DMS153 (cell line): ENCODE data around the gene EVI5.

Source experiments
- DNase-seq: peaks from one replicate; lab custom pipeline; 2025; lab: John Stamatoyannopoulos, UW

EVI5 gene

DNA sequence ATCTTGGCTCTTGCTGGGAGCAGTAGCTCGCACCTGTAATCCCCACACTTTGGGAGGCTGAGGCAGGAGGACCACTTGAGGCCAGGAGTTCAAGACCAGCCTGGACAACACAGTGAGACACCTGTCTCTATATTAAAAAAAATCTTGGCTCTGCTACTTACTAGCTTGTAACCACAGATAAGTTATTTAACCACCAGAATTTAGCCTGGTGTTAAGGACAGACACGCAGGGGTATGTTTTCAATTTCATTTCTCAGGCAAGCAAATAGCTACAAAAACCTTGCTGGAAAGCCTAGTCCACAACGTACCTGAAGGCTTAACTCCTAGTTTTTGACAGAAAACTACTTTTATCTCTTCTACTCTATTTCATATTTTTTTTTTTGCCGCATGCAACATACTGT is 273.4 kb downstream of the EVI5 start:
- DNase-seq = no peak

DNA sequence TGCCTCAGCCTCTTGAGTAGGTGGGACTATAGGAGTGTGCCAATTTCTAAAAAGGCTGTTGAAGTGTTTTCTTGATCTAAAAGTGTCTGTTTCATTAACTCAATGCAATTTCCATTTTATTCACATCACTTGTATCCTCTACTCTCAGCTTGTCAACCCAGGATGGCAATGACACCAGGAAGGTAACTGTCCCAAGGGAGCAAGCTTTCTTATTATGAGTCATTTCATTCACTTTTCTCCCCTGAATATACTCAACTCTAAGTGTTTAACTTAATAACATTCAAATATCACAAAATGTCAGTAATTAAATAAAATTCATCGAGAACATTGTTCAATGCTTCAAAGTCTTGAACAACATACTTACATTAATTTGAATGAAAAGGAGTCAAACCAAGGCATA is 275.3 kb downstream of the EVI5 start:
- DNase-seq = no peak

DNA sequence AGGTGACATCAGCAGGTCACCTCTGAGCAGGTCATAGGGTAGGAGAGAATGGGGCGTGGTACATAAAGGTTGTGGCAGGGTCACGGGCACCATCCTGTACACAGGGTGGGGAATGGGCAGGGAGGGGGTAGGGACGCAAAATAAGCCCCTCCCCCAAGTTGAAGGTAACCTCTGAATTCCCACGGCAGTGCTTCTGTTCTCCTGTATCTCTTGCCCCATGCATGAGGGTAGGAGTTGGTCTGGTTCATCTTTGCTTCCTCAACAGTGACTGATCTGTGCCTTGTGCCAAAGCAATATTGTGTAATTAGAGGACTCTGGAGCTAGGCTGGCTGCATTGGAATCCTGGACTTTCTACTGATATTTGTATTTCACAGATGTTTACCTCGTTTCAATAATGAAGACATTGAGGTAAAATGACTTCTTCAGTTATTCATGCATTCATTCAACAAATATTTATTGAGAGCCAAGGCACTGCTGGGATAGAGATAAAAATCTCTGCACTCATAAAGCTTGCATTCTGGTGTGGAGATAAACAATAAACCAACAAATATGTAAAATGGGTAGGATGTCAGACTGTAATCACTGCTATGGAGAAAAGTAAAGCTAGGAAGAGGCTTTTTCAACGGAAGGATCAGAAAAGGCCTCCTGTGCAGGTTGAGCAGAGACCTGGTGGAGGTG is 279.8 kb downstream of the EVI5 start:
- DNase-seq = no peak

DNA sequence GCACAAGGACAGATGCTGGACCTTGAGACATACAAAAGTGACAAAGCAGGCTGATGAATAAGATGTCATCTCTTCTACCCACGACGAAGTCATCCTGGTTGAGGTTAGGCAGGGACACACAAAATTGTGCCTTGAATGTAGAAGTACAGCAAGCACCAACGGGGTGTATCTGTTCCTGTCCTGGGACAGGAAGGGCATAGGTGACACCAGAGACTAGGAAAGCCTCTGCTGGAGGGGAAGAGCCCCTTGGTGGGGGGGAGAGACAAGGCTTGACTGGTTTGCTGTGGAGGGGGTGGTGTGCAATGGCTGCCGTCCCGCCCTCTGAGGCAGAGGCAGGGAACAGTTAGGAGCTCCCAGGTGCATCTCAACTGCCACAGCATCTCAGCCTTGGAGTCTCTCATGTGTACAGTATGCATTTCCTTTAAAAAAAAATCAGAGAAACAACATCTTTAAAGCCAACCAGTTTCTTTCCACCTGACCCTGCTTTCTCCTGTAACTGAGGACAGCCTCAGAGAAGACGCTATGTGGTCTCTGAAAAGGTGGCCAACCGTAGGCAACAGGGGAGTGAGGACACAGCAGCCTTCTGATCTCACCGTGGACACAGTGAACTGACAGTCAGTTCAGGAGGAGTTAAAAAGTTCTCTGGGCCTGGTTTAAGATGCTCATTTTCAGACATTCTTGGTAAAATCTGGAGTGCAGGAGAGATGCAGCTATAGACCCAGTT is 280.5 kb downstream of the EVI5 start:
- DNase-seq = no peak

DNA sequence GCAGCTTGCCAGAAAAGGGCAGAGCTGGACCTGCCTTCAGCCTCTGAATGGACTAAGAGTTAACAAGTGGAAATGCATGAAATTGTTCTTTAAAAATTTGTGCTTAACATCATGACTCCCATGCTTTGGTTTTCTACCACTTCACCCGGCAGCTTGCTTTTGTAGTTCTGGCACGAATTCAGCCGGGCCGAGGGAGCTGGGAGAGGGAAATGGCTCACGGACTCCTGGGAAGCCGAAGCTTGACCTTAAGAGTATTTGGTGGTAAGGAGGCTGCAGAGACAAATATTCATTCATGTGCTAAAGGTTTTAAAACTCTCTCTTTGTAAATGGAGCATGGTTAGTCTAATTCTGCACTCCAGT is 281.0 kb downstream of the EVI5 start:
- DNase-seq = no peak

DNA sequence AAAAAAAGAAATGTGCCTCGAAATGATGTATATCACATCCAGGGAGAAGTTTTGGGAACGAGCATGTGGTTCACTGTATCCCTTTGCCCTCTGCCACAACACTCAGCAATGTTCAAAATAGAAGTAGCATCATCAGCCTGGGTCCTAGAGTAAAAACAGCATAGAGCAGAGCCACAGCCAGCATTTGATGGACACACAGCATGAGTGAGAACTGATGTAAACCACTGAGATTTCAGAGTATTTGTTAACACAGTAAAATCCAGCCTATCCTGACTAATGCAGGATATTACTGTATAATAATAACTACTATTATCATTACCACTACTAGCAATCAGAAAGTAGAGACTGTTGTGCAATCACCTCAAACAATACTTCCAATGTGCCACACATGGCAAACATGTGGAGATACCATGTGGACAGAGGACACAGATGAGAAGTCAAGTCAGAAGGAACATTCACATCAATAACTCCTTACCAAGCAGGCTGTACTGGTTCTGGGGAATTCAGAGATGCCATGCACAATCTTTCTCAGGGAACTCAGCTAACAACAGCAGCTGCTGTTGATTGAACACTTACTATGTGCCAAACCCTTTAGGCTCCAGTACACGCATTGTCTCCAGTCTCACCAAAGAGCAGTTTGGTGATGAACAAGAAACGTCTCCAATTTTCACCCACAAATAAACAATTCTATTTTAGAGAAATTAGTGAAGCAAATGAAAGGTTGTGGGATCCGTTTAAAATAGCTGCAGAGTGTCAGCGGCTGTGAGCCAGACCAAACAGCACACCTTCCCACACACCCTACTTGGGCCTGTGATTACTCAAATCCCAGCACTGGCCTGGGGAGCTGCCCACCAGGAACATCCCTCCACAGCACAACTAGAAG is 281.6 kb downstream of the EVI5 start:
- DNase-seq = no peak

DNA sequence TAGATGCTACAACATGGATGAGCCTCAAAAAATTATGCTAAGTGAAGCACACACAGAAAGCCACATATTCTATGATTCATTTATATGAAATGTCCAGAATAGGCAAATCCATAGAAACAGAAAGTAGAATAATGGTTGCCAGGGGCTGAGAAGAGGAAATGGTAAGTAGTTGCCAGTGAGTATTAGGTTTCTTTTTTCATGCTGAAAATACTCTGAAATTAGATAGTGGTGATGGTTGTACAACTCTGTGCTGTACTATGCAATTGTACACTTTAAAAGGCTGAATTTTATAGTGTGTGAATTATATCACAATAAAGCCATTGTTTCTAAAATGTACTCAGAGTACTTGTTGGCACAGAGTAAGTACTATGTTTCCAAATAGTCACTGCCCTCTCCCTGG is 282.7 kb downstream of the EVI5 start:
- DNase-seq = no peak

DNA sequence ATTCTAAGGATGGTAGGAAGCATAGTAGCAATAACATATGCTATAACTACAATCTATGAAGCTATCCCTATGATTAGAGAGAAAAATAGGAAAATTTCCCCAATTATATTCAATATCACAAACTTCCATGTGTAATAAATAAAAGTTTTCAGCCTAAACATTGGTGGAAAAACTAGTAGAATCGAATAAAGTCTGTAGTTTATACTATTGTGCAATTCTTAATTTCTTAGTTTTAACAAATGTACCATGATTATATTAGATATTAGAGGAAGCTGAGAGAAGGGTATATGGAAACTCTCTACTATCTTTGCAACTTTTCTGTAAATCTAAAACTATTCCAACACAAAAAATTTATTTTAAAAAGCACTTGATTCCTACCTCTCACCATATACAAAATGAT is 284.4 kb downstream of the EVI5 start:
- no peak for DNase-seq

DNA sequence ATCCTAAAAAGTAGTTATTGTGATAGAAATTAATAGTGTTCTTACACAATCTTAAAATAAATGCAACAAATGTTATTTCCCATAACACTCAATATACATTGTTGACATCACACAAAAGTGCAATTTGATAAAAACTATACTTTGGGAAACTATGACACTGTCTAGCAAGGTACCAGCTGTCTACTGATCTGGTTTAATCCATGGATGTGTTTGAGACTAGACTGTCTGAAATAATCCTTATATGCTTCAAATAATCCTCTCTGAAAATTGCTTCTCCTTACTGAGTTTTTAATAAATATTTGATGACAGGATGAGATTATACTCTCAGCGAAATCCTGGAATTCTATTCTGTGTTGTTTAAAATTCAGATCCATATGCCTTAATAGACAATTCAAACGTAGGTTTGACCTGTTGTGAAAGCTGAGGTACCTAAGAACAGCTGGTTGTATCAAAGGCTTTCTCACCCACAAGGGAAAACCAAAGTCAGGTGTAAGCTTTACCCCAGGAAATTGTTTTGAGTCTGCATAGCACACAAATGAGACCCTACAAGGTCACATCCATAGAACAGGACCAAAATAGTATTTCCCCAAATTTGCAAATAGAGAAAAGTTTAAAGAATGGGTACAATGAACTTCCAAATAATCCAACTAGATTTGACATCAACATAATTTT is 289.4 kb downstream of the EVI5 start:
- no peak for DNase-seq

DNA sequence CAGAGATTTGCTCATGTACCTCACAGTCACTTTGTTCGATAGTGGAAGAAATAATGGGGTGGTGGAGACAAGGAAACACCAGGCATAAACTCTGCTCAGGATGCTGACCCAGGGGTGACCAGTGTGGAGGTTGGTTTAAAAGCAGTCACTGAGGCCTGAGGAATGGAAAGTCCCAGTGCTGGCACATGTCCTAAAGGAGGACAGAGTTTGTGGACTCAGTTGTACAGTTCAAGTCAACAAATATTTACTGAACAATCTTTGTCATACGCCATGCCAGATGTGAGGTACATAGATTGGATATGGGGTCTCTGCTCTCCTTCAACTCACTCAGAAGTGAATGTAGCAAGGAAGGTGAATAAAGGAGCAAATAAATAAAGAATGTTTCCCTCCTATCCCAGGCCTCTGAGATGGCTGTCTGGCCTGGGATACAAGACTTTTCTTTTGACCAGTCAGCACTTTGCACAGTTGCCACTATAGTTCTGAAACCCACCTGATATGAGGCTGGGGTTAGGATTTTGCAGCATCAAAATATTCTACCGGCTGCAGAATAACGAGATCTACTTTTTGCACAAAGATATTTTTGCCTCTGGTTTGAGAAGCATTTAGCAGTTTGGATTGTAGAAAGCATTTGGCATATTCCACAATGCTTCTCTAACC is 290.3 kb downstream of the EVI5 start:
- no peak for DNase-seq

DNA sequence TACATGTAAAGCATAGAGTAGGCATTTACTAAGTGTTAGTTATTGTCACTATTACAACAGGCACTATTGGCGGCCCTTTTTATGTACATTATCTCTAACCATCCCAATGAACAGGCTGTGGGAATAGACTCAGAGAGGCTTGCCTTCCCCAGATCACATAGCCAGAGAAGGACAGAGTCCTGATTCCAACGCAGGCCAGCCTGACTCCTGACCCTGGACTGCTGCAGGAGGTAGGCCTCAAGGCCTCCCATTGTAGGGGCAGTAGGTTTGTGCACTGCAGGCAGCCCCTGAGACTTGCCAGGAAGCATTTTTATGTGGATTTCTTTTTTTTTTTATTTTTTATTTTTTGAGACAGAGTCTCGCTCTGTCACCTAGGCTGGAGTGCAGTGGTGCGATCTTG is 291.8 kb downstream of the EVI5 start:
- no peak for DNase-seq

DNA sequence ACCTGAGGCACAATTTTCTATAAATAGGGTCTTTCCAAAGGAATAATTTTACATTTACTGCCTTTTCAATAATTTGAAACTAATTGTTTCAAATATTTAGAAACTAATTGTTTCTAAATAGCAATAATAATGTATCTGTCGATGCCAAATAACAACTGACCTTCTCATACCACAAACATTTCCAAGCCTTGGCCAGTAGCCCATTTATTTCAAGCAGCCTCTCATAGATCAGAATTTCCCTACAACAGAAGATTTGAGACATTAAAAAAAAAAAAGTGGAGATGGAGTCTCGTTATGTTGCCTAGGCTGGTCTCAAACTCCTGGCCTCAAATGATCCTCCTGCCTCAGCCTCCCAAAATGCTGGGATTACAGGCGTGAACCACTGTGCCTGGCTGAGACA is 296.1 kb downstream of the EVI5 start:
- no peak for DNase-seq

DNA sequence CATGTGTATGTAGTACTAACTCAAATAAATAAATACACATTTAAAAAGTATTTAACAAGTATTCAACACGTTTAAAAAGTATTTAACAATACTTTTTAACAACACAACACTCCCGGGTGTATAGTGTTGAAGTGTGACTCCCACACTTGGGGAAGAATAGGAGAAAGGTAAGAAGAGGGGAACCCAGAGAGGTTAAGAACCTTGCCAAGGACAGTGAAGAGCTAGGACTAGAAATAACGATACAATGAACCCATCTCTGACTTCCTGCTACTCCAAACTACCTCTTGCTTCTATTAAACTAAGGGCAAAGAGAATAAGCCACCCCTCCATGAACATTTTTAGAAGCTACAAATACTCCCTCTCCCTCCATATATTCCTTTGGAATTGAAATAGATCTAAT is 296.5 kb downstream of the EVI5 start:
- DNase-seq = no peak

DNA sequence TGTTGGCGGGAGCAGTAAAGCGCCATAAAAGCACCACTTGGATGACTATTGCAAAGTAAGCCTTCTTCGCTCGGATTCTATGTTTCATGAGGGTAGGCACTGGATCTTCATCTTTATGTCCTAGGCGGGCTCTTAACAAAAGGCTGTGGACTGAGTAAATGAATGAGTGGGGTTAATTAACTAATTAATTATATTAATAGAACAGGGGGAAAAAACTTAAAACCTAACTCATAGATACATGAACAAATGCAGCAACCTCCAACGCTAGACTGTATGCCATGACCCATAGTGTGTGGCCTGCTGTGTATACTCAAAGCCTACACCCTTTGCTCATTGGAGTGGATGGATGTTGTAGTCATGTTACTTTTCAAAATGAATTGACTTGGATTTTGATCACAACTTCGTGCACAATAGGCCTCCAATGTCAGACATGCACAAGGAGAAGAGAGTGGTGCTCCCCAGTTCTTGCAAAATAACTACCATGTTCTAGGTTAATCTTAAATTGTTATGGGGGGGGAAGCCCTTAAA is 297.8 kb downstream of the EVI5 start:
- DNase-seq = no peak

DNA sequence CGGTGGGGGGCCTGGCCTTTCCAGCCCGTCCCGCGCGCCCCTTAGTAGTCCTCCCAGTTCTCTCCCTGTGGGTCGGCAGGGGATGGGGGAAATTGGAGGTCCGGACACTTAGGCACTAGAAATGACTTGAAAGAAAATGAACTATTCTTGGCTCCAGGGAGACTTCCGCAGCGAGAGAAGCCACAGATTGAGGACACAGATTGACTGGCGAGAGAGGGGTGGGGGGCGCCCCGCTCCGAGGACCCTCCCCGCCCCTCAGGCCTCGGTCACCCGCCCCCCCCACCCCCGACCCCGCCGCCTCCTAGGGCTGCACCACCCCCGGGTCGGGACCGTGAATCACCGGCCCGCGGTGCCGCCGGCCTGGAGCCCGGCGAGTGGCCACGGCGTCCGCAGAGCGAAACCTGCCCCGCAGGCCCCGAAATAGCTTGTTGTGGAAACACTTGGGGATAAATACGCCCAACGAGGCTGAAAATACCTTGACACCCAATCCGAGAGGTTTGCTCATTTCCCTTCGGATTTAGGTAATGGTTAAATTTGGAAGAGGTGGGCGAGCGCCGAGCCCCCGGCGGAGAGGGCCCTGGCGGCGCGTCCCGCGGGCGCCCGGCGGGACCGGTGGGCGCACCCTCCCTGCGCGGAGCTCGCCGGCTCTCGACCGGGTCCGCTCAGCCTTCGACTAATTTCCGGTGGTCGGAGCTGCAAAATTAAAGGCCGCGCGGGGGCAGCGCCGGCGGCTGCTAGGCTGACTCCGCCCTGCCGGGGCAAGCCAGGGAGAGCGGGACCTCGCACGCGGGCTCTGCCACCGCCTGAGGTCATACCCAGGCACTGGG is 298.4 kb downstream of the EVI5 start, which contains the start of gene GFI1:
GFI1 (minus strand) TSS at position 675 of the 827 bp plus-strand sequence. CDS start 3,438 bp downstream, outside the sequence.
- DNase-seq = no peak

DNA sequence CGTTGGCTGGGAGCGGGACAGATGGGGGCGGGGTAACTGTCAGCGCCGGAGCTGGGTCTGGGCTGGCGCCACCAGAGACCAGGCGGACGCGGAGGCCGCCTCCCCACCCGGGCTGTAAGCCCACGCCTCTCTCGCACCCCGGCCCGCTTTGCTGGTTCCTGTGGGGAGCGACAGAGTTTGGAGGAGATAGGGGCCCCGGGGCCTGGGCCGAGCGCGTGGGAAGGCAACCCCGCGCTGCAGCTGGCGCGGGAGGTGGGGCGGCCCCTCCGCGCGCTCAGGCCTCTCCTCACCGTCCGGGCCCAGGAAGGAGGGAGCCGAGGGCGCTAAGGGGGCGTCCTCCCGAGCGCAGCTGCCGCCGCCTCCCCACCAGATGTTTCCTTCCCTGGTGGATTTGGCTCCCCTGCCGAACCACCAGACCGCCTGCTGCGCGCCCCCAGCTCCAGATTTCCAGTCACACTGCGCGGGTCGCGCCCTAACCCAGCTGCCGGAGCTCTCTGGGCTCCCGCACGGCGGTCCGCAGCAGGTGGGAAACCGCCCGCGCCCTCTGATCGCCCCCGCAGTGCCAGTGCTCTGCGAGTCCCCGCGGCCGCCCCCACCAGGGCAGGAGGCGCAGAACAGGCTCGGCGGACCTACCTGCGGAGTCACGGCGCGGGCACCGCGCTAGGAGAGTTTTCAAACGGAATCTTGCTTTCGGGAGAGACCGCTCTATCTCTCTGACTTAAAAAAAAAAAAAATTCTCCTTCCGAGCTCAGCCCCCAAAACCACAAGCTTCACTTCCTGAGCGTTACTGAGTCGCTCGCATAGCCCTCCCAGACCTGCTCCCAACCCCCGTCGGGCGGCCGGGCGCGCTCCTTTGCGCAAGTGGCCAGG is 299.3 kb downstream of the EVI5 start:
- peak; percentile 22 for DNase-seq

DNA sequence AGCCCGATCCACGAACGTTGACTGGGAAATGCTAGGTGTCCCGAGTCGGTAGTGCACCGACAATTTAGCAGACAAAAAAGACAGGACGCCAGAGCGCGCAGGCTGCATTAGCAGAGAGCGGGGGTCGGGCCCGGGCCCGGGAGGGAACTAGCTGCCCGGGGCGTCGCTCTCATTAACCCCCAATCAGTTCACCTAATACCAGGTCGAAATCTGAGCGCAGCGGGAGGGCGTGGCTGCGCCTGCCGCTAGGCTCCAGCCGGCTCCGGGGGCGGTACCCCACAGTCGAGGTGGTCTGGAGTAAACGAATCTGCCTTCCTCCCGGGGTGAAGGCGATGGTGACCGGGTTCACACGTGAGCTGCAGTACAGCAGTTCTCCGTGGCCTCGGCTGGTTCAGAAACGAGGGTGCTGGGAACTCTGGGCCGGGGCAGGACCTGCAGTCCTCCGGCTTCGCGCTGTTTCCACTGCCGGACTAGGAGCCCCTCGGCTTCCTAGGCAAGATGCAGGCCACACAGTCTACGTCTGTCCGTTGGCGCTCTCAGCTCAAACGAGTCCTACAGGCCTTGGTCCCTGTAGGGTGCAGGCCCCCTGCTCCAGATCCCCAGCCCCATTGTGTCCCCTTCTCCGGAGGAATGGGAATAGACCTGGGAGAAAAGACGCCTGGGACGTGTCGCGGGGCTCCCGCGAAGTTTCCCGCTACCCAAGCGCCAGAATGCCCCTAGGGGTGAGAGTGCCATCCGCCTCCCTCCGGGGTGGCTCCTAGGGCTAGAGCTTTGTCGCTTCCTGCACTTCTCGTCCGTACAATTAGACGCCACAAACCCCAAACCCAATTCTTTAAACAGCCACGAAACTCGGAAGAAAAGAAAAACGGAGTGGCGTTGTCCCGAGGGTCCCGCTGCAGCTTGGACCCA is 300.2 kb downstream of the EVI5 start:
- DNase-seq = no peak
